Spleen (tissue), 11 donors: ENCODE data around the gene ERCC4. TPM values are rescaled to one million over a fixed set of nuclear protein-coding genes. Genes with fewer than 3 reads are reported as not detected.

ENCODE experiments used
- DNase-seq: peaks from one replicate; pipeline ENCODE4 v3.0.0-alpha.2; 2020
- H3K27ac ChIP-seq, 8 donors: fragments of 200-600 bp; sonication (generic) in 7 of 8; 1 replicate in 4 of 8; 2 replicates in 4 of 8; pipeline versions ENCODE4 v1.5.0 to v1.8.0; 2016 to 2021; ENCODE audit warnings: inconsistent platforms in 4 of 8, mild to moderate bottlenecking in 4 of 8, moderate library complexity in 1 of 8
- H3K27me3 ChIP-seq, 7 donors: fragments of 200-600 bp; sonication (generic) in 6 of 7; replicated peaks in 1 of 7; 1 replicate in 4 of 7; 2 replicates in 3 of 7; pipeline versions ENCODE4 v1.5.0 to v1.8.0; 2016 to 2021; ENCODE audit warnings: inconsistent platforms in 3 of 7, mild to moderate bottlenecking in 1 of 7
- H3K36me3 ChIP-seq, 6 donors: fragments of 200-600 bp; sonication (generic) in 5 of 6; 1 replicate in 4 of 6; 2 replicates in 2 of 6; pipeline versions ENCODE4 v1.5.0 to v1.8.0; 2016 to 2021; ENCODE audit warnings: inconsistent platforms in 2 of 6
- H3K4me1 ChIP-seq, 6 donors: fragments of 200-600 bp; sonication (generic) in 5 of 6; 1 replicate in 3 of 6; 2 replicates in 3 of 6; pipeline versions ENCODE4 v1.5.0 to v1.8.0; 2016 to 2021; ENCODE audit warnings: inconsistent platforms in 3 of 6
- H3K4me3 ChIP-seq, 8 donors: fragments of 200-600 bp; sonication (generic) in 7 of 8; 1 replicate in 4 of 8; 2 replicates in 4 of 8; pipeline versions ENCODE4 v1.5.0 to v1.8.0; 2016 to 2021; ENCODE audit warnings: inconsistent platforms in 4 of 8, mild to moderate bottlenecking in 4 of 8, moderate library complexity in 2 of 8
- H3K9me3 ChIP-seq, 8 donors: fragments of 200-600 bp; sonication (generic) in 7 of 8; 1 replicate in 4 of 8; 2 replicates in 4 of 8; pipeline versions ENCODE4 v1.5.0 to v1.8.0; 2016 to 2021; ENCODE audit warnings: inconsistent platforms in 4 of 8
- POLR2A ChIP-seq, 3 donors: fragments of 450-650 bp; IDR thresholded peaks; one replicate each; pipeline ENCODE4 v1.5.1; 2017; ENCODE audit warnings: antibody characterized with exemption in 3 of 3, mild to moderate bottlenecking in 1 of 3
- POLR2AphosphoS5 ChIP-seq, 3 donors: sonication (generic); formaldehyde crosslinking; IDR thresholded peaks; one replicate each; pipeline ENCODE4 v1.5.1; 2017; ENCODE audit warnings: antibody characterized with exemption in 3 of 3
- WGBS, 5 donors: extraction: QIAGEN DNeasy Blood & Tissue Kit in 3 of 5; methylation state at CpG; one replicate each; pipeline versions ENCODE4 v1.1.5 to v1.1.7; 2013 to 2018; 5-methylcytosine and 5-hydroxymethylcytosine counted together
- intact Hi-C: fragments of 100-400 bp; cut with DNase I; formaldehyde crosslinking; loops from one replicate; pipeline ENCODE4 v1.15.0; 2023; ENCODE audit warnings: low total_unique reads
- polyA plus RNA-seq, 3 donors: library from polyadenylated mRNA; stranded (reverse); fragments of 200-250 nt; gene quantifications; one replicate each; pipeline ENCODE4 v1.2.1, GENCODE V29; 2013
- total RNA-seq, 7 donors: library from RNA; depleted of rRNA in 3 of 7; stranded (reverse); fragments of >200 nt in 3 of 7; fragmentation: NEBNext Ultra II Directional in 4 of 7; extraction: Animal tissue kit (Norgen Biotek cat#: 25700) in 4 of 7; gene quantifications; one replicate each; pipeline versions ENCODE4 v1.1.0 to v1.2.1, GENCODE V29; 2016 to 2021
- TF ChIP-seq, protein P1 (sequence below), 11 experiments: fragments of 200-600 bp in 7 of 11; fragments of 450-650 bp in 4 of 11; sonication (generic) in 4 of 11; IDR thresholded peaks in 8 of 11; conservative IDR thresholded peaks in 3 of 11; 1 replicate in 7 of 11; 2 replicates in 4 of 11; pipeline versions ENCODE4 v1.4.0 to v1.8.0; 2016 to 2021; ENCODE audit warnings: antibody characterized with exemption in 11 of 11, inconsistent platforms in 4 of 11, mild to moderate bottlenecking in 1 of 11
- donor health status: healthy with polysubstance abuse.
- donor health status: DM: no; HTN: no; CAD: no; lungs with moderate emphysema.
- donor health status: DM: no; HTN: no; CAD: no.
- donor health status: Bipolar disorder and iron deficiency.
- donor health status: healthy.
- donor health status: DM: no; HTN: no; CAD: no.
- donor health status: DM: yes; HTN: yes; CAD: no.

The ERCC4 gene
- total and polyA plus RNA-seq, 10 donors: 1.1 to 15.2 (median 9.1) TPM

DNA sequence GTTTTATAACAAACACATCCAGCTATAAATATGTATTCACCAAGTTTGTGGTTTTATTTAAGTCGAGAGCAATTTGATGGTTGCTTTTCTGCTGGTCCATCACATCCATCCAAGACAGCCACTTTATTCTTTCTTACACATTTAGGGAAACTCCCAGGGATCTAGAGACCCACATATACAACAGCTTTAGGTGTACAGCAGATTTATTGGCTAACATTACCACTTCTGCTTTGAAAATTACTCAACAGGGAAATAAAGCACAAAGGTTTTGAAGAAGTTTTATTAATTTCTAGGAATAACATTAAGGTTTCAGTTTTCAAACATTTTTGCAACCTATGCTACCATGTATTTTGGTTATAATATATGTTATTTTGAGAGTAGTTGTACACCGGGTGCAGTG is 6.9 kb downstream of the ERCC4 start:
- no peak for DNase-seq
- no peaks in the 10 kb centered on the region for H3K27me3 ChIP-seq
- peaks cover 0 to 76% (median 35%) of the 10 kb centered on the region in 6 donors for H3K36me3 ChIP-seq
- no peaks in the 10 kb centered on the region for H3K9me3 ChIP-seq
- H3K4me3 ChIP-seq: no peak overlapping the region
- intact Hi-C loops: loop anchor here (10.0 kb wide), 3 partner anchors 318 to 598 kb away; no protein-coding TSS in a partner anchor
- 77 to 91% (median 83%) methylated on average over 2 of the region's 2 CpGs for WGBS, 5 donors
- TF ChIP-seq, protein P1, sequence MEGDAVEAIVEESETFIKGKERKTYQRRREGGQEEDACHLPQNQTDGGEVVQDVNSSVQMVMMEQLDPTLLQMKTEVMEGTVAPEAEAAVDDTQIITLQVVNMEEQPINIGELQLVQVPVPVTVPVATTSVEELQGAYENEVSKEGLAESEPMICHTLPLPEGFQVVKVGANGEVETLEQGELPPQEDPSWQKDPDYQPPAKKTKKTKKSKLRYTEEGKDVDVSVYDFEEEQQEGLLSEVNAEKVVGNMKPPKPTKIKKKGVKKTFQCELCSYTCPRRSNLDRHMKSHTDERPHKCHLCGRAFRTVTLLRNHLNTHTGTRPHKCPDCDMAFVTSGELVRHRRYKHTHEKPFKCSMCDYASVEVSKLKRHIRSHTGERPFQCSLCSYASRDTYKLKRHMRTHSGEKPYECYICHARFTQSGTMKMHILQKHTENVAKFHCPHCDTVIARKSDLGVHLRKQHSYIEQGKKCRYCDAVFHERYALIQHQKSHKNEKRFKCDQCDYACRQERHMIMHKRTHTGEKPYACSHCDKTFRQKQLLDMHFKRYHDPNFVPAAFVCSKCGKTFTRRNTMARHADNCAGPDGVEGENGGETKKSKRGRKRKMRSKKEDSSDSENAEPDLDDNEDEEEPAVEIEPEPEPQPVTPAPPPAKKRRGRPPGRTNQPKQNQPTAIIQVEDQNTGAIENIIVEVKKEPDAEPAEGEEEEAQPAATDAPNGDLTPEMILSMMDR (IDR thresholded peaks at IDR 0.05 in 8 of 11, conservative IDR thresholded peaks at IDR 0.05 in 3 of 11): no peak
- TF ChIP-seq POLR2A (IDR thresholded peaks at IDR 0.05): no peak
- no peak for TF ChIP-seq POLR2AphosphoS5 (IDR thresholded peaks at IDR 0.05)
- H3K27ac ChIP-seq: no peak overlapping the region
- peaks cover 0 to 11% (median 5%) of the 10 kb centered on the region in 6 donors for H3K4me1 ChIP-seq

DNA sequence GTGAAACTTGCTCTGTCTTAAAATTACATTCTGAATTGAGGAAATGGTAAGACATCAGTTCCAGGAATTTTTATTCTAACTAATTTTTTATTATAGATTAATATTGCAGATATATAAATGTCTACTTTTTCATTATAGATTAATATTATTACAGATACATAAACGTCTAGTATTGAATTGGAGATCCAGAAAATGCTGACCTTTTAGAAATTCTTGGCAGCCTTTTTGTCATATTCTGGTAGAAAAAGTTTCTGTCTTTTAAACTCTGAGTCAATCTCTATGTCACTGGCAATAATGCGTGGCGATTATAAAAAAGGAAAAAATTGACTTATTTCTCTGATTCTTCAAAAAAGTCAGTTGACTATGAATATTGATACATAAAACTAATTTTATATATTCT is 8.7 kb downstream of the ERCC4 start:
- Histone ChIP-seq H3K4me3 (no peak overlapping the region), H3K36me3 (peaks cover 0 to 81% (median 36%) of the 10 kb centered on the region in 6 donors), H3K27ac (no peak overlapping the region), H3K4me1 (peaks cover 0 to 7% (median 4%) of the 10 kb centered on the region in 6 donors), H3K27me3 (no peaks in the 10 kb centered on the region), H3K9me3 (no peaks in the 10 kb centered on the region)
- no peak for DNase-seq
- intact Hi-C loops: loop anchor here (10.0 kb wide), 3 partner anchors 316 to 596 kb away; no protein-coding TSS in a partner anchor
- WGBS, 5 donors: 89 to 98% (median 93%) methylated on average over 3 of the region's 3 CpGs
- TF ChIP-seq POLR2AphosphoS5 (IDR thresholded peaks at IDR 0.05): no peak
- TF ChIP-seq POLR2A (IDR thresholded peaks at IDR 0.05): no peak
- TF ChIP-seq, protein P1 (IDR thresholded peaks at IDR 0.05 in 8 of 11, conservative IDR thresholded peaks at IDR 0.05 in 3 of 11): no peak

DNA sequence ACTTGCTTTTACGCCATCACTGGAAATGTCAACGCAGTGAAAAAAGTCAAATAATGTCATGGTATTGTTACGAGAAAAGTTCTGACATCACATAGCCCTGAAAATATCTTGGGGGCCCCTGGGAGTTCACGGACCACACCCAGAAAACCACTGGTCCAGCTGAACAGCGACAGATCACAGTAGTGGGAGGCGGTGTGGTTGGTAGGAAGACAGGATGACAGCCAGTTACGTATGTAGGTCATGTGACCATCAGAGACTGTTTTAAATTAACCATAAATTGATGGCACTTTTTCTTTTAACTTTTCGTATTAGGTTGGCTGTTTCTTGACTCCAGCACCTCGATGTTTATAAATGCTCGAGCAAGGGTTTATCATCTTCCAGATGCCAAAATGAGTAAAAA is 11.9 kb downstream of the ERCC4 start:
- Histone ChIP-seq H3K36me3 (peaks cover 0 to 83% (median 46%) of the 10 kb centered on the region in 6 donors), H3K27ac (no peak overlapping the region), H3K27me3 (no peaks in the 10 kb centered on the region), H3K4me1 (no peaks in the 10 kb centered on the region), H3K4me3 (no peak overlapping the region), H3K9me3 (no peaks in the 10 kb centered on the region)
- intact Hi-C loops: no loop called here
- TF ChIP-seq, protein P1 (IDR thresholded peaks at IDR 0.05 in 8 of 11, conservative IDR thresholded peaks at IDR 0.05 in 3 of 11): no peak
- TF ChIP-seq POLR2AphosphoS5 (IDR thresholded peaks at IDR 0.05) (no peak), POLR2A (IDR thresholded peaks at IDR 0.05) (no peak)
- no peak for DNase-seq
- WGBS, 5 donors: 75 to 80% (median 77%) methylated on average over 10 of the region's 10 CpGs

DNA sequence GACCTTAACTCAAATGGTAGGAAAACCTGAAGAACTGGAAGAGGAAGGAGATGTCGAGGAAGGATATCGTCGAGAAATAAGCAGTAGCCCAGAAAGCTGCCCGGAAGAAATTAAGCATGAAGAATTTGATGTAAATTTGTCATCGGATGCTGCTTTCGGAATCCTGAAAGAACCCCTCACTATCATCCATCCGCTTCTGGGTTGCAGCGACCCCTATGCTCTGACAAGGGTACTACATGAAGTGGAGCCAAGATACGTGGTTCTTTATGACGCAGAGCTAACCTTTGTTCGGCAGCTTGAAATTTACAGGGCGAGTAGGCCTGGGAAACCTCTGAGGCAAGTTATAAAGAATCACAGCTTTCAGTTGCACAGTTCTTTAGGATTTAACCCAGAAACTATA is 15.5 kb downstream of the ERCC4 start:
- H3K9me3 ChIP-seq: no peaks in the 10 kb centered on the region
- intact Hi-C loops: no loop called here

More for the DNA sequence above, 15.5 kb downstream of the ERCC4 start:
- DNase-seq: no peak
- TF ChIP-seq POLR2A (IDR thresholded peaks at IDR 0.05): no peak
- TF ChIP-seq, protein P1 (IDR thresholded peaks at IDR 0.05 in 8 of 11, conservative IDR thresholded peaks at IDR 0.05 in 3 of 11): peak in 6 of 11 experiments; percentile 15 to 50 (median 40)
- H3K4me1 ChIP-seq: no peaks in the 10 kb centered on the region
- 85 to 88% (median 87%) methylated on average over 12 of the region's 12 CpGs for WGBS, 5 donors
- no peaks in the 10 kb centered on the region for H3K27me3 ChIP-seq
- no peak overlapping the region for H3K4me3 ChIP-seq
- peaks cover 0 to 99% (median 51%) of the 10 kb centered on the region in 6 donors for H3K36me3 ChIP-seq
- no peak overlapping the region for H3K27ac ChIP-seq
